Fibroblast of mammary gland (primary cell): Measurements from ENCODE around the gene CD55.

Source experiments
- DNase-seq: peaks from one replicate; pipeline ENCODE4 v3.0.0-alpha.2; 2010; ENCODE audit warnings: low read depth
- H3K4me3 ChIP-seq: 2 replicates; pipeline ENCODE4 v1.5.1; 2011; ENCODE audit warnings: low read depth, mild to moderate bottlenecking, low read length, moderate library complexity; ENCODE audit not compliant: control insufficient read depth
- CTCF ChIP-seq: conservative IDR thresholded peaks from 2 replicates; pipeline ENCODE4 v1.5.1; 2011; ENCODE audit warnings: low read depth, low read length, inconsistent platforms; ENCODE audit not compliant: control insufficient read depth, insufficient read depth

Gene CD55

GRCh38 chr1:207311888-207312603 is 9.4 kb upstream of the CD55 start:
- H3K4me3 ChIP-seq = no peak overlapping the region
- DNase-seq = no peak
- TF ChIP-seq CTCF = no peak

- peak; percentile 54 for DNase-seq
- no peak overlapping the region for H3K4me3 ChIP-seq
- TF ChIP-seq CTCF = no peak
These were observed 8.9 kb upstream of the CD55 start for GRCh38 chr1:207312604-207312920.

GRCh38 chr1:207313131-207313530 is 8.3 kb upstream of the CD55 start:
- TF ChIP-seq CTCF = no peak
- peak; percentile 44 for DNase-seq
- H3K4me3 ChIP-seq = no peak overlapping the region

GRCh38 chr1:207314816-207315215 is 6.7 kb upstream of the CD55 start:
- H3K4me3 ChIP-seq = no peak overlapping the region
- DNase-seq = no peak
- TF ChIP-seq CTCF = no peak

GRCh38 chr1:207315435-207315834 is 6.0 kb upstream of the CD55 start:
- no peak for DNase-seq
- no peak overlapping the region for H3K4me3 ChIP-seq
- no peak for TF ChIP-seq CTCF

GRCh38 chr1:207316141-207316540 is 5.3 kb upstream of the CD55 start:
- no peak overlapping the region for H3K4me3 ChIP-seq
- TF ChIP-seq CTCF = no peak

More at GRCh38 chr1:207316141-207316540, 5.3 kb upstream of the CD55 start:
- no peak for DNase-seq
